Calu3 (cell line): ENCODE data around the gene SEMA3E. TPM values are rescaled to one million over a fixed set of nuclear protein-coding genes. Genes with fewer than 3 reads are reported as not detected.

Experiments
- BruUV-seq: library from RNA; stranded (reverse); fragments of 400-500 nt; replicated peaks from 2 replicates; lab custom pipeline; 2021; lab: Mats Ljungman, UMichigan
- CTCF ChIA-PET: fragments of 300-600 bp; sonication (Branson Sonifier 250); formaldehyde crosslinking; loops from one replicate; lab custom pipeline; 2022; ENCODE audit warnings: antibody characterized with exemption; lab: Charles Lee
- DNase-seq: peaks from one replicate; pipeline ENCODE4 v3.0.0; 2022
- H3K27ac Mint-ChIP-seq: one replicate; pipeline ENCODE4 v1.8.0; 2022; ENCODE audit warnings: mixed read lengths; ENCODE audit not compliant: unreplicated experiment
- H3K27me3 Mint-ChIP-seq: one replicate; pipeline ENCODE4 v1.8.0; 2022; ENCODE audit warnings: mixed read lengths; ENCODE audit not compliant: unreplicated experiment
- H3K36me3 Mint-ChIP-seq: one replicate; pipeline ENCODE4 v1.8.0; 2022; ENCODE audit warnings: mild to moderate bottlenecking, moderate library complexity, mixed read lengths; ENCODE audit not compliant: insufficient read depth, unreplicated experiment
- H3K4me1 Mint-ChIP-seq: one replicate; pipeline ENCODE4 v1.8.0; 2022; ENCODE audit warnings: mild to moderate bottlenecking, low read depth, mixed read lengths; ENCODE audit not compliant: unreplicated experiment
- H3K4me3 Mint-ChIP-seq: one replicate; pipeline ENCODE4 v1.8.0; 2022; ENCODE audit warnings: mild to moderate bottlenecking, low read depth, moderate library complexity, mixed read lengths; ENCODE audit not compliant: unreplicated experiment
- H3K9me3 Mint-ChIP-seq: one replicate; pipeline ENCODE4 v1.8.0; 2022; ENCODE audit warnings: low read depth, mixed read lengths; ENCODE audit not compliant: unreplicated experiment
- intact Hi-C: fragments of 100-400 bp; cut with micrococcal nuclease; formaldehyde crosslinking; loops from one replicate; pipeline ENCODE4 v1.10.0; 2022; ENCODE audit not compliant: unreplicated experiment
- total RNA-seq: library from RNA; stranded (reverse); gene quantifications from 2 replicates; pipeline ENCODE4 v1.2.3, GENCODE V29; 2022
- TF ChIP-seq, protein P1 (sequence below): fragments of 200-600 bp; IDR thresholded peaks from one replicate; pipeline ENCODE4 v1.8.0; 2022; ENCODE audit warnings: antibody characterized with exemption; ENCODE audit not compliant: unreplicated experiment

The SEMA3E gene
- total RNA-seq, 1 experiment from 2014 or later: 24.4 TPM

- no TSS peak for BruUV-seq
- no peaks in the 10 kb centered on the region for H3K9me3 Mint-ChIP-seq
- no peaks in the 10 kb centered on the region for H3K27me3 Mint-ChIP-seq
- H3K27ac Mint-ChIP-seq: no peak overlapping the region
- no peak overlapping the region for H3K4me3 Mint-ChIP-seq
- TF ChIP-seq, protein P1, sequence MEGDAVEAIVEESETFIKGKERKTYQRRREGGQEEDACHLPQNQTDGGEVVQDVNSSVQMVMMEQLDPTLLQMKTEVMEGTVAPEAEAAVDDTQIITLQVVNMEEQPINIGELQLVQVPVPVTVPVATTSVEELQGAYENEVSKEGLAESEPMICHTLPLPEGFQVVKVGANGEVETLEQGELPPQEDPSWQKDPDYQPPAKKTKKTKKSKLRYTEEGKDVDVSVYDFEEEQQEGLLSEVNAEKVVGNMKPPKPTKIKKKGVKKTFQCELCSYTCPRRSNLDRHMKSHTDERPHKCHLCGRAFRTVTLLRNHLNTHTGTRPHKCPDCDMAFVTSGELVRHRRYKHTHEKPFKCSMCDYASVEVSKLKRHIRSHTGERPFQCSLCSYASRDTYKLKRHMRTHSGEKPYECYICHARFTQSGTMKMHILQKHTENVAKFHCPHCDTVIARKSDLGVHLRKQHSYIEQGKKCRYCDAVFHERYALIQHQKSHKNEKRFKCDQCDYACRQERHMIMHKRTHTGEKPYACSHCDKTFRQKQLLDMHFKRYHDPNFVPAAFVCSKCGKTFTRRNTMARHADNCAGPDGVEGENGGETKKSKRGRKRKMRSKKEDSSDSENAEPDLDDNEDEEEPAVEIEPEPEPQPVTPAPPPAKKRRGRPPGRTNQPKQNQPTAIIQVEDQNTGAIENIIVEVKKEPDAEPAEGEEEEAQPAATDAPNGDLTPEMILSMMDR: no peak
- H3K36me3 Mint-ChIP-seq: no peaks in the 10 kb centered on the region
- CTCF ChIA-PET: no interaction called here
- intact Hi-C loops: no loop called here
- no peak for DNase-seq
- H3K4me1 Mint-ChIP-seq: no peaks in the 10 kb centered on the region
Measured at GRCh38 chr7:83610649-83611304, 38.2 kb downstream of the SEMA3E start.

DNA sequence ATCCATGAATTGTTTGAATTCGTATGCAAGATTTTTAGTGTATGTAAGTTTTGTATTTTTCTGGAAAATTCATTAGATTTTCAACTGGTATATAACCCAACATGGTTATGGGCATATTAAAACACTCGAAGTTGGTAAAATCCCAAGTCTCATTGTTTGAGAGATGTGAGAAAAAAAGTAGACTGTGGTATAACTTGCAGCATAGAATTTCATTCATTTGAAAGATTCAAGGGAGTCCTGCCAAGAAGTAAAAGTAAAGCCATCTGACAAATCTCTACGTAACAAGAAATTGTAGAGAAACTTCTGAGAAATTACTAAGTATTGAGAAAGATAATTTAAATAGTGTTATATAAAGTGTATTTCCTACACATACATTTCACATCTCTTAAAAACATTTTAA is 40.2 kb downstream of the SEMA3E start:
- Mint-ChIP-seq H3K9me3 (no peaks in the 10 kb centered on the region), H3K36me3 (no peaks in the 10 kb centered on the region), H3K27ac (no peak overlapping the region), H3K4me1 (no peaks in the 10 kb centered on the region), H3K4me3 (no peak overlapping the region), H3K27me3 (no peaks in the 10 kb centered on the region)
- intact Hi-C loops: no loop called here
- TF ChIP-seq, protein P1: no peak
- DNase-seq: no peak
- no TSS peak for BruUV-seq
- CTCF ChIA-PET: no interaction called here

DNA sequence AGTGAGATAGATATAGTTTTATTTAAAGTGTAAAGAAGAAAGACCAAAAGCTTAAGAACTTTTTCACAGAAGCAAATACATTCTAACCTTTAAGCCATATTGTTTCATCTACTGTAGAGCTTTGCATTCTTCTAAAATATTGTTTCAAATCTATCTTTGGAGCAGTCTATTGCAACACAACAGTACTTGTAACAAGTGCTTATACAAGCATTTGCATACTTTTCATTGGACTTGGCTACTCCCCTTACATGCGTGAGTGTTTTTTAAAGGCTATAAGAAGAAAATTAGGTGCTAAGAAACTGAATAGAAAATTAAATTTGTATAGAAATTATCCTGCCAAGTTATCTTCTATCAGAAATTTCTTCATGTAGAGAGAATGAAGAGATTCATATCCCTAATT is 45.3 kb downstream of the SEMA3E start:
- no peaks in the 10 kb centered on the region for H3K36me3 Mint-ChIP-seq
- CTCF ChIA-PET: no interaction called here

DNA sequence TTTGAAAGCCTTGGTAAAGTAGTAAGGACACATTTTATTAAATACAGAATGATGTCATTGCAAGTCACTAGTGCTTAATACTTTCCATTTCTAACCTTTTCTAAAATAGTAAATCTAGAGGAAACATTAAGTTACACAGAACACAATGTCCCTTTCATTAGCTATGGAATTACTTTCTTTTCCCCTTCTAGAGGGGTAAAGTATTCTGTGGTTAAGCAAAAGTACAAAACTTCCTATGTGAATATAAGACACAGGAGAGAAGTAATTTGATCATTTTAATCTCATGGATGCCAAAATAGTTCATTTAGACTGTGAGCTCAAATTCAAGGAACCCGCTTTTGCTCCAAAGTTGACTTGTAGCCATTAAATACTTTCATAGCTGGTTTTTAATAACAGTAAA is 49.8 kb downstream of the SEMA3E start:
- TF ChIP-seq, protein P1: no peak
- no peak for DNase-seq
- BruUV-seq: no TSS peak
- Mint-ChIP-seq H3K4me1 (no peaks in the 10 kb centered on the region), H3K4me3 (no peak overlapping the region), H3K36me3 (no peaks in the 10 kb centered on the region), H3K27ac (no peak overlapping the region), H3K27me3 (no peaks in the 10 kb centered on the region), H3K9me3 (no peaks in the 10 kb centered on the region)
- intact Hi-C loops: no loop called here
- CTCF ChIA-PET: no interaction called here

More for the DNA sequence above, 45.3 kb downstream of the SEMA3E start:
- intact Hi-C loops: no loop called here
- Mint-ChIP-seq H3K4me1 (no peaks in the 10 kb centered on the region), H3K27ac (no peak overlapping the region), H3K27me3 (no peaks in the 10 kb centered on the region), H3K9me3 (no peaks in the 10 kb centered on the region), H3K4me3 (no peak overlapping the region)
- DNase-seq: no peak
- TF ChIP-seq, protein P1: no peak
- no TSS peak for BruUV-seq
